Kidney epithelial cell (primary cell): ENCODE measurements around the gene OLIG3. TPM values are rescaled to one million over a fixed set of nuclear protein-coding genes. Genes with fewer than 3 reads are reported as not detected.

Source experiments
- DNase-seq: peaks from one replicate; pipeline ENCODE4 v3.0.0-alpha.2; 2010; ENCODE audit warnings: low read depth
- H3K27me3 ChIP-seq: 2 replicates; pipeline ENCODE4 v1.6.0; 2011; ENCODE audit warnings: low read length; ENCODE audit not compliant: control insufficient read depth, insufficient read depth
- H3K36me3 ChIP-seq: 2 replicates; pipeline ENCODE4 v1.5.1; 2011; ENCODE audit warnings: low read length; ENCODE audit not compliant: control insufficient read depth, insufficient read depth
- H3K4me3 ChIP-seq: 2 replicates; pipeline ENCODE4 v1.5.1; 2011; ENCODE audit warnings: low read depth, mild to moderate bottlenecking, control low read depth, low read length
- total RNA-seq: library from RNA; depleted of rRNA; stranded (reverse); fragments of >200 nt; gene quantifications from 2 replicates; pipeline ENCODE4 v1.2.3, GENCODE V29; 2015
- TF ChIP-seq, protein P1 (sequence below): IDR thresholded peaks from 2 replicates; pipeline ENCODE4 v1.5.1; 2011; ENCODE audit warnings: mild to moderate bottlenecking, moderate library complexity, low read length, control low read depth, inconsistent platforms; ENCODE audit not compliant: insufficient read depth, poor library complexity, severe bottlenecking

The OLIG3 gene
- total RNA-seq, 1 donor from 2014 or later: not detected

DNA sequence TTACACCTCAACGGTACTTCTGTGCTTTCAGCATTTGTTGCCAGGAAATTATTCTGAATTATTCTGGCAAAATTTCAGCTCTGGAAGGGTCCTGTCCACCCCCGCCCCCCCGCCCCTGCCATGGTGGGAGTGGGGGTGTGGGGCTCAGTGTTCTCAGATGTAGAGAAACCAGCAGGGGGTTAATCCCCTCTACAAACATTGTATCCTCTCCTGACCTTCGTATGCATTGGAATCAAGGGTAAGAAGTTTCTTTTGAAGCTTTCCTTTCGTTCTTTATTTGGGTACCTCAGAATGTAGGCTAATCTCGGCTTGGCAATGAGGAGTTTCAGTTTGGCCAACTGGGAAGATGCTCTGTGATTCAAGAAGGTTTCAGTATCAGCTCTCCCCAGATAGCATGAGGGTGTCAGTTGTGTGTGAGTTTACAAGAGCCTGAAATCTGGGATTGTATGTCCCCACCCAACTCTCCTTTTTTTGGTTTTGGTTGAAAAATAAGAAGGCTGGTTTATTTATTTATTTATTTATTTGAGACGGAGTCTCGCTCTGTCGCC is 25.5 kb upstream of the OLIG3 start:
- Histone ChIP-seq H3K4me3 (no peak overlapping the region), H3K27me3 (peaks cover 16% of the 10 kb centered on the region), H3K36me3 (no peaks in the 10 kb centered on the region)
- TF ChIP-seq, protein P1, sequence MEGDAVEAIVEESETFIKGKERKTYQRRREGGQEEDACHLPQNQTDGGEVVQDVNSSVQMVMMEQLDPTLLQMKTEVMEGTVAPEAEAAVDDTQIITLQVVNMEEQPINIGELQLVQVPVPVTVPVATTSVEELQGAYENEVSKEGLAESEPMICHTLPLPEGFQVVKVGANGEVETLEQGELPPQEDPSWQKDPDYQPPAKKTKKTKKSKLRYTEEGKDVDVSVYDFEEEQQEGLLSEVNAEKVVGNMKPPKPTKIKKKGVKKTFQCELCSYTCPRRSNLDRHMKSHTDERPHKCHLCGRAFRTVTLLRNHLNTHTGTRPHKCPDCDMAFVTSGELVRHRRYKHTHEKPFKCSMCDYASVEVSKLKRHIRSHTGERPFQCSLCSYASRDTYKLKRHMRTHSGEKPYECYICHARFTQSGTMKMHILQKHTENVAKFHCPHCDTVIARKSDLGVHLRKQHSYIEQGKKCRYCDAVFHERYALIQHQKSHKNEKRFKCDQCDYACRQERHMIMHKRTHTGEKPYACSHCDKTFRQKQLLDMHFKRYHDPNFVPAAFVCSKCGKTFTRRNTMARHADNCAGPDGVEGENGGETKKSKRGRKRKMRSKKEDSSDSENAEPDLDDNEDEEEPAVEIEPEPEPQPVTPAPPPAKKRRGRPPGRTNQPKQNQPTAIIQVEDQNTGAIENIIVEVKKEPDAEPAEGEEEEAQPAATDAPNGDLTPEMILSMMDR: no peak
- no peak for DNase-seq

DNA sequence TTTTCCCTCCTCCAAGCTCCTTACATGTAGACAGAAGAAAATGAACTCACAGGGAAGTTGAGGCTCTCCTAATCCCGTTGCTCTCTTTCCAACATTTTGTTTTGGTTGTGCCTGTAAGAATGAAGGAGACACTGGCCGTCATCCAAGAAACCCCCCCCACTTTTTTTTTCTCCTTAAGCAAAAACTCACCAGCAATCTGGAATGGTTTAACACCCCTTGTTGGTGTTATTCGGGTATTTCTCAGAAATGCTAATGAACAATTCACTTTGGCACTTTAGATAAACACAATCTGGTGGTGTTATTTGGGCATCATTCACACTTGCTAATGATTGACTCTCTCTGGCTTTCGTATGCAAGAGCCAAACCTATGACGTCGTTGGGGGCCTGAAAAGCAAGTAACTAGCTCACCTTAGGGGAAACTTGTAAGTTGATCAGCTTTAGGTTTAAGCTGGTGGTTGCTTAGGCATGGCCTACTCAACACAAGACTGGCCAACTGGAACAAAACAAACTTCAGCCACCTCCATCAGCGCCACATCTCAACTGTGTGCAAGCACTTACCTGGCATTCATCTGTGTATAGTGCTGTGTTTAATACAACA is 24.3 kb upstream of the OLIG3 start:
- TF ChIP-seq, protein P1: no peak
- Histone ChIP-seq H3K36me3 (no peaks in the 10 kb centered on the region), H3K4me3 (no peak overlapping the region), H3K27me3 (peaks cover 21% of the 10 kb centered on the region)
- DNase-seq: peak; percentile 16

DNA sequence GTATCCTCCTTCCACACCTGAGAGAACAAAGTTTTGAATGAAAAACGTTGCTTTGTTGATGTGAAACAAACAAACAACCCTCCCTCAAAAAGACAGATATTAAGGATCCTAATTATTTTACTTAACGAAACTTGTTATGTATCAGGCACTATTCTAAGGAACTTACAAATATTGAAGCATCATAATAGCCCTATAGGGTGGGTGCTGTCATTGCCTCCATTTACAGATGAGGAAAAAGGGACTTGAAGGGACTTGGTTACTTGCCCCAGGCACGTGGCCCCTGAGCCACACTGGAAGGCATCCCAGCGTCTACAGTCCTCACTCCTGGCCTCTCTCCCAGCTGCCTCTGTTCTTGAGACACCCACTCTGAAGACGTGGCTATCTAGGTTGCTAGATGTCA is 20.2 kb upstream of the OLIG3 start:
- TF ChIP-seq, protein P1: no peak
- no peak for DNase-seq
- H3K36me3 ChIP-seq: no peaks in the 10 kb centered on the region
- H3K4me3 ChIP-seq: no peak overlapping the region
- H3K27me3 ChIP-seq: peaks cover 30% of the 10 kb centered on the region

DNA sequence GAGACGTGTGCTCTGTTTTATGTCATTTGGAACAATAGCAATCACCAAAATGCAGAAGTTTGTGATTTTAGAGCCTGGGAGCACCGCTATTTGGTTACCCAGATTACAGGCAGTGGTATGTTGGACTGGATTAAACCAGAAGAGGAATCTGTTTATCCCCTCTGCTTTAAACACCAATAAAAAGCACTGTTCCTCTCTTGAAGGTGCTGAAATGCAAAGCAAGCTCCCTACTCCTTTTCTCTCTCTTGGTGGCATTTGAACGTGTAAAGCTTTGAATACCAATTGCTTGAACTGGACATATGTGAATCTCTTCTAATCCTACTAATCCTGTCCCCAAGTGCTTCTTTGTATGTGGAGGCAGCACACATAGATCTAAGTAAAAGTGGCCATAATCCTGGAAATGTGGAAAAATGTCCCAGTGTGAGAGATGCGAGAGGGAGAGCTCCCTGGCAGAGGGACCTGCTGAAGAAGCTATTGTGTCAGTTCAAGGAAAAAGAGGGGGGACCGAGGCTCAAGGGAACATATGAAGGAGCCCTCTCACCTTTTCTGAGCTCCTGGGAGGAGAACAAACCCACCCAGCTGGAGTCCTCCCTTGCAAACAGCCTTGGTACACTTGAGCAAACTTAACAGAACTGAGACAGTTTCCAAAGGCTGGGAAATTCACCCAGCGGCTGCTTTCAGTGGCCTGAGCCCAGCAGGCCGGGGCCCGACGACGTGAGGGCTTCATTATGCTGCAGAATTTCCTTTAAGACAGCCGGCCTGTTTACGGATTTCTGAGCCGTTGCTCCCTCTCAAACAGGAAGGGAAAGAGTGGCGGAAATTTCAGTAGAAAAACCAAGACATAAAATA is 18.8 kb upstream of the OLIG3 start:
- no peak overlapping the region for H3K4me3 ChIP-seq
- DNase-seq: no peak
- H3K27me3 ChIP-seq: peaks cover 30% of the 10 kb centered on the region
- no peaks in the 10 kb centered on the region for H3K36me3 ChIP-seq
- TF ChIP-seq, protein P1: no peak

DNA sequence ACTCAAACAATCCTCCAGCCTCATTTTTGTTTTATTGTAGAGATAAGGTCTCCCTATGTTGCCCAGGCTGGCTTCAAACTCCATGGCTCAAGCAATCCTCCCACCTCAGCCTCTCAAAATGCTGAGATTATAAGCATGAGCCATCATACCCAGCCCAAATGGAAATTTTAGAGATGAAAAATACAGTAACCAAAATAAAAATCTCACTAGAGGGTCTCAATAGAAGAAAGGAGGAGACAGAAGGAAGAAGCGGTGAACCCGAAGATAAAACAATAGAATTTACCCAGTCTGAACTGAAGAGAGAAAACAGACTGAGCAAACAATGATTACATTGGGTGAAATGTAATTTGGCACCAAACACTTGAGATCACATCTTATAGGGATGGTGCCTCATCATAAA is 16.7 kb upstream of the OLIG3 start:
- DNase-seq: no peak
- no peak overlapping the region for H3K4me3 ChIP-seq
- TF ChIP-seq, protein P1: no peak
- H3K27me3 ChIP-seq: peaks cover 21% of the 10 kb centered on the region
- no peaks in the 10 kb centered on the region for H3K36me3 ChIP-seq
